Activated naive CD8-positive, alpha-beta T cell treated with anti-CD3 and anti-CD28 coated beads for 36 hours (primary cell): ENCODE data around the gene CD55. TPM values are rescaled to one million over a fixed set of nuclear protein-coding genes. Genes with fewer than 3 reads are reported as not detected.

ENCODE experiments used
- DNase-seq: peaks from one replicate; pipeline ENCODE4 v3.0.0; 2021
- H3K27ac Mint-ChIP-seq: one replicate; pipeline ENCODE4 v1.8.0; 2022; ENCODE audit warnings: mild to moderate bottlenecking, moderate library complexity, mixed read lengths
- H3K27me3 Mint-ChIP-seq: one replicate; pipeline ENCODE4 v1.8.0; 2022; ENCODE audit warnings: mild to moderate bottlenecking, mixed read lengths
- H3K36me3 Mint-ChIP-seq: one replicate; pipeline ENCODE4 v1.8.0; 2021; ENCODE audit warnings: mild to moderate bottlenecking, mixed read lengths
- H3K4me1 Mint-ChIP-seq: one replicate; pipeline ENCODE4 v1.8.0; 2021; ENCODE audit warnings: mixed read lengths
- H3K4me3 Mint-ChIP-seq: one replicate; pipeline ENCODE4 v1.8.0; 2022; ENCODE audit warnings: mild to moderate bottlenecking, moderate library complexity, mixed read lengths
- H3K9me3 Mint-ChIP-seq: one replicate; pipeline ENCODE4 v1.8.0; 2022; ENCODE audit warnings: mixed read lengths
- total RNA-seq, 2 experiments: library from RNA; stranded (reverse); gene quantifications; one replicate each; pipeline ENCODE4 v1.2.3, GENCODE V29; 2021

Gene CD55
- total RNA-seq, 2 experiments from 2014 or later, result 84.0 to 84.1 TPM

GRCh38 chr1:207398986-207399385 lies 77.5 kb downstream of the CD55 start:
- Mint-ChIP-seq H3K9me3 (no peaks in the 10 kb centered on the region), H3K4me3 (no peak overlapping the region), H3K27me3 (no peaks in the 10 kb centered on the region), H3K36me3 (no peaks in the 10 kb centered on the region), H3K4me1 (peaks cover 8% of the 10 kb centered on the region), H3K27ac (no peak overlapping the region)
- no peak for DNase-seq

GRCh38 chr1:207401578-207401977 lies 80.1 kb downstream of the CD55 start:
- Mint-ChIP-seq H3K9me3 (no peaks in the 10 kb centered on the region), H3K27me3 (no peaks in the 10 kb centered on the region), H3K4me3 (no peak overlapping the region), H3K36me3 (no peaks in the 10 kb centered on the region), H3K27ac (no peak overlapping the region), H3K4me1 (peaks cover 9% of the 10 kb centered on the region)
- DNase-seq, result no peak

GRCh38 chr1:207402744-207403143 lies 81.3 kb downstream of the CD55 start:
- H3K4me1 Mint-ChIP-seq, result peaks cover 9% of the 10 kb centered on the region

GRCh38 chr1:207404849-207405525 lies 83.5 kb downstream of the CD55 start:
- Mint-ChIP-seq H3K36me3 (no peaks in the 10 kb centered on the region), H3K9me3 (no peaks in the 10 kb centered on the region), H3K4me3 (no peak overlapping the region), H3K27ac (no peak overlapping the region), H3K4me1 (peaks cover 12% of the 10 kb centered on the region), H3K27me3 (no peaks in the 10 kb centered on the region)
- DNase-seq, result no peak

More at GRCh38 chr1:207402744-207403143, 81.3 kb downstream of the CD55 start:
- no peak overlapping the region for H3K27ac Mint-ChIP-seq
- no peaks in the 10 kb centered on the region for H3K36me3 Mint-ChIP-seq
- no peaks in the 10 kb centered on the region for H3K9me3 Mint-ChIP-seq
- H3K4me3 Mint-ChIP-seq, result no peak overlapping the region
- DNase-seq, result no peak
- H3K27me3 Mint-ChIP-seq, result no peaks in the 10 kb centered on the region

- DNase-seq, result no peak
- no peaks in the 10 kb centered on the region for H3K9me3 Mint-ChIP-seq
- no peak overlapping the region for H3K4me3 Mint-ChIP-seq
- H3K27ac Mint-ChIP-seq, result no peak overlapping the region
- H3K36me3 Mint-ChIP-seq, result no peaks in the 10 kb centered on the region
- H3K4me1 Mint-ChIP-seq, result peaks cover 12% of the 10 kb centered on the region
- H3K27me3 Mint-ChIP-seq, result no peaks in the 10 kb centered on the region
Observed at GRCh38 chr1:207405814-207406213, 84.3 kb downstream of the CD55 start.

- no peak for DNase-seq
- peaks cover 22% of the 10 kb centered on the region for H3K4me1 Mint-ChIP-seq
- peaks cover 2% of the 10 kb centered on the region for H3K36me3 Mint-ChIP-seq
- no peak overlapping the region for H3K4me3 Mint-ChIP-seq
- H3K9me3 Mint-ChIP-seq, result peaks cover 2% of the 10 kb centered on the region
- H3K27me3 Mint-ChIP-seq, result no peaks in the 10 kb centered on the region
- H3K27ac Mint-ChIP-seq, result no peak overlapping the region
Observed at GRCh38 chr1:207407655-207408260, 86.3 kb downstream of the CD55 start.

Other genes with a start within 250 kb of the CD55 start
- 1 to 10 TPM; 1.2 to 1.6 TPM for gene C4BPB, start 232.8 kb upstream of the CD55 start, total RNA-seq
- not detected for gene C4BPA, start 217.4 kb upstream of the CD55 start, total RNA-seq
- gene CR2, start 132.7 kb downstream of the CD55 start, total RNA-seq, result 1 to 10 TPM; 1.6 to 2.8 TPM
- not detected for gene CR1, start 174.5 kb downstream of the CD55 start, total RNA-seq